Thyroid gland (tissue), 4 donors: ENCODE results near the gene PDS5B.

Experiments used
- CTCF ChIP-seq, 6 experiments: fragments of 200-600 bp in 3 of 6; fragments of 450-650 bp in 3 of 6; sonication (generic) in 3 of 6; IDR thresholded peaks; one replicate each; pipeline ENCODE4 v1.5.1; 2016 to 2019; ENCODE audit warnings: antibody characterized with exemption in 6 of 6, mild to moderate bottlenecking in 2 of 6, inconsistent platforms in 1 of 6, moderate library complexity in 1 of 6
- POLR2A ChIP-seq, 2 donors: fragments of 450-650 bp; IDR thresholded peaks; one replicate each; pipeline ENCODE4 v1.6.1; 2017; ENCODE audit warnings: antibody characterized with exemption in 2 of 2, mild to moderate bottlenecking in 2 of 2, moderate library complexity in 1 of 2

GRCh38 chr13:32751340-32751739, 165.1 kb downstream of the PDS5B start:
- TF ChIP-seq CTCF (IDR thresholded peaks at IDR 0.05), result no peak
- no peak for TF ChIP-seq POLR2A (IDR thresholded peaks at IDR 0.05)
